ENCODE results near the gene HDAC2. TPM values are rescaled to one million over a fixed set of nuclear protein-coding genes. Genes with fewer than 3 reads are reported as not detected.

Gene HDAC2
- total RNA-seq, 2 experiments from 2014 or later: 29.9 to 40.8 TPM

- Mint-ChIP-seq H3K36me3 (ENCODE audit: low read depth) (no peaks in the 10 kb centered on the region), H3K9me3 (no peaks in the 10 kb centered on the region), H3K27me3 (peaks cover 3% of the 10 kb centered on the region), H3K4me3 (no peak overlapping the region), H3K27ac (no peak overlapping the region), H3K4me1 (ENCODE audit: low read depth) (no peaks in the 10 kb centered on the region)
- no peak overlapping the region for H3K27ac ChIP-seq (ENCODE audit: low read depth in 1 of 2, low read length in 2 of 2)
- no peaks in the 10 kb centered on the region for H3K4me1 ChIP-seq (ENCODE audit: insufficient read depth, low read length)
- TF ChIP-seq CTCF (IDR thresholded peaks at IDR 0.05): no peak
- no peaks in the 10 kb centered on the region for H3K9me3 ChIP-seq (ENCODE audit: control insufficient read depth in 1 of 2, insufficient read depth in 1 of 2, low read length in 2 of 2)
- no peaks in the 10 kb centered on the region for H3K36me3 ChIP-seq (ENCODE audit: insufficient read depth, low read length)
- DNase-seq: no peak
- H3K27me3 ChIP-seq (ENCODE audit: control insufficient read depth in 1 of 2, insufficient read depth in 2 of 2, low read length in 2 of 2): no peaks in the 10 kb centered on the region
- POLR2A ChIA-PET: no interaction called here
- no peak for ATAC-seq (ENCODE audit: poor library complexity)
- CTCF ChIA-PET: no interaction called here
- intact Hi-C loops (cut with DNase I, micrococcal nuclease): no loop called here
- no peak overlapping the region for H3K4me3 ChIP-seq (ENCODE audit: low read length)
Observed at GRCh38 chr6:113982055-113982550, 11.2 kb upstream of the HDAC2 start.

- H3K4me3 ChIP-seq (ENCODE audit: low read length): no peak overlapping the region
- H3K4me1 Mint-ChIP-seq (ENCODE audit: low read depth): no peaks in the 10 kb centered on the region
- POLR2A ChIA-PET: interaction anchor here (1.4 kb wide), 1 partner anchor 10 kb away, joined by 8 read pairs; the partner anchor contains the start of gene HDAC2
- no peaks in the 10 kb centered on the region for H3K36me3 ChIP-seq (ENCODE audit: insufficient read depth, low read length)
- H3K27ac Mint-ChIP-seq: no peak overlapping the region
- H3K4me3 Mint-ChIP-seq: no peak overlapping the region
- H3K27me3 ChIP-seq (ENCODE audit: control insufficient read depth in 1 of 2, insufficient read depth in 2 of 2, low read length in 2 of 2): no peaks in the 10 kb centered on the region
- DNase-seq (peak in 3 of 14 experiments; percentile 16 to 35 (median 29)), ATAC-seq (ENCODE audit: poor library complexity) (peak; percentile 65)
- no peaks in the 10 kb centered on the region for H3K4me1 ChIP-seq (ENCODE audit: insufficient read depth, low read length)
- no peaks in the 10 kb centered on the region for H3K9me3 ChIP-seq (ENCODE audit: control insufficient read depth in 1 of 2, insufficient read depth in 1 of 2, low read length in 2 of 2)
- no peak overlapping the region for H3K27ac ChIP-seq (ENCODE audit: low read depth in 1 of 2, low read length in 2 of 2)
- intact Hi-C loops (cut with DNase I, micrococcal nuclease): no loop called here
- no peaks in the 10 kb centered on the region for H3K36me3 Mint-ChIP-seq (ENCODE audit: low read depth)
- peaks cover 3% of the 10 kb centered on the region for H3K27me3 Mint-ChIP-seq
- peak; percentile 48 for TF ChIP-seq CTCF (IDR thresholded peaks at IDR 0.05)
- CTCF ChIA-PET: interaction anchor here (0.7 to 1.4 kb wide), 4 partner anchors 8 to 24 kb away, joined by 3 to 7 read pairs (median 4); no protein-coding TSS in a partner anchor
- no peaks in the 10 kb centered on the region for H3K9me3 Mint-ChIP-seq
Observed at GRCh38 chr6:113980937-113981554, 10.1 kb upstream of the HDAC2 start.

GRCh38 chr6:113979937-113980336 lies 9.0 kb upstream of the HDAC2 start:
- Mint-ChIP-seq H3K4me3 (no peak overlapping the region), H3K36me3 (ENCODE audit: low read depth) (no peaks in the 10 kb centered on the region), H3K9me3 (no peaks in the 10 kb centered on the region), H3K4me1 (ENCODE audit: low read depth) (no peaks in the 10 kb centered on the region), H3K27ac (no peak overlapping the region), H3K27me3 (peaks cover 2% of the 10 kb centered on the region)
- no peak overlapping the region for H3K4me3 ChIP-seq (ENCODE audit: low read length)
- H3K27ac ChIP-seq (ENCODE audit: low read depth in 1 of 2, low read length in 2 of 2): no peak overlapping the region
- intact Hi-C loops (cut with DNase I, micrococcal nuclease): no loop called here
- POLR2A ChIA-PET: interaction anchor here (1.4 kb wide), 1 partner anchor 9 kb away, joined by 8 read pairs; the partner anchor contains the start of gene HDAC2
- no peaks in the 10 kb centered on the region for H3K36me3 ChIP-seq (ENCODE audit: insufficient read depth, low read length)
- CTCF ChIA-PET: interaction anchor here (1.2 to 1.4 kb wide), 2 partner anchors 11 to 15 kb away, joined by 3 to 7 read pairs; no protein-coding TSS in a partner anchor
- ATAC-seq (ENCODE audit: poor library complexity): no peak
- TF ChIP-seq CTCF (IDR thresholded peaks at IDR 0.05): no peak
- no peaks in the 10 kb centered on the region for H3K4me1 ChIP-seq (ENCODE audit: insufficient read depth, low read length)
- no peaks in the 10 kb centered on the region for H3K9me3 ChIP-seq (ENCODE audit: control insufficient read depth in 1 of 2, insufficient read depth in 1 of 2, low read length in 2 of 2)
- no peaks in the 10 kb centered on the region for H3K27me3 ChIP-seq (ENCODE audit: control insufficient read depth in 1 of 2, insufficient read depth in 2 of 2, low read length in 2 of 2)
- DNase-seq: no peak

Data from CD4-positive, alpha-beta T cell (primary cell).